Retina (tissue), 1 donor: ENCODE data around the gene MKI67.

Source experiments
- DNase-seq: peaks from one replicate; pipeline ENCODE4 v3.0.0-alpha.2; 2016

The MKI67 gene

GRCh38 chr10:128049226-128050120, 76.8 kb downstream of the MKI67 start:
- no peak for DNase-seq

GRCh38 chr10:128048819-128049210, 77.4 kb downstream of the MKI67 start:
- DNase-seq, result no peak

- DNase-seq, result no peak
Measured at GRCh38 chr10:128047991-128048818, 78.0 kb downstream of the MKI67 start.

- DNase-seq, result no peak
Measured at GRCh38 chr10:128047351-128047750, 78.9 kb downstream of the MKI67 start.

- no peak for DNase-seq
Measured at GRCh38 chr10:128046953-128047290, 79.3 kb downstream of the MKI67 start.
